Measurements from ENCODE around the gene FBXO47.

FBXO47 gene

GRCh38 chr17:38967290-38967738, at the start of gene FBXO47:
Gene FBXO47, minus strand, starts transcription at chr17:38967403. Its CDS starts 4,378 bp downstream, at chr17:38963025.
- DNase-seq (ENCODE audit: low spot score): peak; percentile 91

GRCh38 chr17:39016193-39017153, 49.3 kb upstream of the FBXO47 start:
- no peak for DNase-seq (ENCODE audit: low spot score)

GRCh38 chr17:39015546-39015935, 48.3 kb upstream of the FBXO47 start:
- no peak for DNase-seq (ENCODE audit: low spot score)

GRCh38 chr17:39014795-39015545, 47.8 kb upstream of the FBXO47 start:
- DNase-seq (ENCODE audit: low spot score): no peak

- DNase-seq (ENCODE audit: low spot score): peak; percentile 49
These were observed 47.0 kb upstream of the FBXO47 start for GRCh38 chr17:39014044-39014794.

- no peak for DNase-seq (ENCODE audit: low spot score)
These were observed 45.5 kb upstream of the FBXO47 start for GRCh38 chr17:39012725-39013124.

GRCh38 chr17:39011907-39012468, 44.8 kb upstream of the FBXO47 start:
- DNase-seq (ENCODE audit: low spot score): no peak

GRCh38 chr17:39009581-39010001, 42.4 kb upstream of the FBXO47 start:
- no peak for DNase-seq (ENCODE audit: low spot score)

GRCh38 chr17:39008633-39009032, 41.4 kb upstream of the FBXO47 start:
- DNase-seq (ENCODE audit: low spot score): no peak

- no peak for DNase-seq (ENCODE audit: low spot score)
These were observed 36.0 kb upstream of the FBXO47 start for GRCh38 chr17:39002991-39003715.

GRCh38 chr17:39001703-39002637, 34.8 kb upstream of the FBXO47 start:
- DNase-seq (ENCODE audit: low spot score): peak; percentile 36

GRCh38 chr17:39000021-39000601, 32.9 kb upstream of the FBXO47 start:
- DNase-seq (ENCODE audit: low spot score): no peak

- DNase-seq (ENCODE audit: low spot score): no peak
These were observed 29.6 kb upstream of the FBXO47 start for GRCh38 chr17:38996660-38997337.

GRCh38 chr17:38994026-38994425, 26.8 kb upstream of the FBXO47 start:
- no peak for DNase-seq (ENCODE audit: low spot score)

GRCh38 chr17:38984666-38985065, 17.5 kb upstream of the FBXO47 start:
- no peak for DNase-seq (ENCODE audit: low spot score)

- DNase-seq (ENCODE audit: low spot score): peak; percentile 64
These were observed 15.9 kb upstream of the FBXO47 start for GRCh38 chr17:38982858-38983746.

GRCh38 chr17:38981636-38982035, 14.4 kb upstream of the FBXO47 start:
- DNase-seq (ENCODE audit: low spot score): no peak

All from kidney tubule cell (primary cell).